IMR-90 (cell line): ENCODE data around the gene PHF19. TPM values are rescaled to one million over a fixed set of nuclear protein-coding genes. Genes with fewer than 3 reads are reported as not detected.
A peak's percentile ranks its signal among the peaks of the same experiment; 100 is the strongest.

ENCODE experiments used
- ATAC-seq: fragments of 200-7000 bp; cut with Tn5 transposase; 2 replicates; pipeline ENCODE4 v1.9.1; 2020; ENCODE audit warnings: low read depth, mild to moderate bottlenecking, moderate library complexity
- BruUV-seq: library from RNA; stranded (reverse); fragments of 400-500 nt; replicated peaks from 2 replicates; lab custom pipeline; 2021; lab: Mats Ljungman, UMichigan
- CTCF ChIA-PET: fragments of 300-600 bp; formaldehyde crosslinking; extraction: SDS; loops from one replicate; lab custom pipeline; 2021; ENCODE audit warnings: antibody characterized with exemption; lab: Yijun Ruan, JAX
- POLR2A ChIA-PET: fragments of 300-600 bp; sonication (Branson Sonifier 250); formaldehyde crosslinking; loops from one replicate; lab custom pipeline; 2022; ENCODE audit warnings: antibody characterized with exemption; ENCODE audit not compliant: unreplicated experiment; lab: Charles Lee
- DNase-seq: peaks from one replicate; pipeline ENCODE4 v3.0.0; 2013
- H2AFZ ChIP-seq: replicated peaks from 2 replicates; pipeline ENCODE3; 2013; ENCODE audit warnings: low read length, mild to moderate bottlenecking; ENCODE audit not compliant: poor library complexity
- H2AK5ac ChIP-seq: 2 replicates; pipeline ENCODE4 v1.6.1; 2013; ENCODE audit warnings: low read depth, low read length, inconsistent platforms
- H2AK9ac ChIP-seq: replicated peaks from 2 replicates; pipeline ENCODE3; 2013; ENCODE audit warnings: mild to moderate bottlenecking, low read depth, low read length, moderate library complexity; ENCODE audit not compliant: poor library complexity
- H2BK120ac ChIP-seq: 2 replicates; pipeline ENCODE4 v1.6.1; 2013; ENCODE audit warnings: low read depth, low read length, inconsistent platforms
- H2BK15ac ChIP-seq: 3 replicates; pipeline ENCODE4 v1.6.1; 2013; ENCODE audit warnings: low read depth, low read length, inconsistent platforms
- H2BK20ac ChIP-seq: 2 replicates; pipeline ENCODE4 v1.6.1; 2013; ENCODE audit warnings: low read depth, mild to moderate bottlenecking, inconsistent platforms, low read length, moderate library complexity
- H2BK5ac ChIP-seq: 2 replicates; pipeline ENCODE4 v1.6.1; 2013; ENCODE audit warnings: mild to moderate bottlenecking, low read depth, low read length, inconsistent platforms; ENCODE audit not compliant: poor library complexity, severe bottlenecking
- H3K14ac ChIP-seq: replicated peaks from 2 replicates; pipeline ENCODE4 v1.6.1; 2013; ENCODE audit warnings: low read depth, low read length, inconsistent platforms
- H3K18ac ChIP-seq: 2 replicates; pipeline ENCODE4 v1.6.1; 2013; ENCODE audit warnings: low read depth, low read length, control low read depth
- H3K23ac ChIP-seq: 2 replicates; pipeline ENCODE4 v1.6.1; 2013; ENCODE audit warnings: low read depth, low read length, inconsistent platforms
- H3K27ac ChIP-seq: 2 replicates; pipeline ENCODE4 v1.5.1; 2013; ENCODE audit warnings: mild to moderate bottlenecking, control low read depth, low read length; ENCODE audit not compliant: insufficient read depth
- H3K27me3 ChIP-seq: 2 replicates; pipeline ENCODE4 v1.6.1; 2013; ENCODE audit warnings: low read length; ENCODE audit not compliant: control insufficient read depth, insufficient read depth
- H3K36me3 ChIP-seq: 2 replicates; pipeline ENCODE4 v1.6.1; 2013; ENCODE audit warnings: low read length, mixed read lengths; ENCODE audit not compliant: control insufficient read depth, insufficient read depth
- H3K4ac ChIP-seq: 2 replicates; pipeline ENCODE4 v1.6.1; 2013; ENCODE audit warnings: low read depth, low read length, inconsistent platforms
- H3K4me1 ChIP-seq: 2 replicates; pipeline ENCODE4 v1.6.1; 2013; ENCODE audit warnings: low read length, mixed read lengths; ENCODE audit not compliant: control insufficient read depth, insufficient read depth
- H3K4me2 ChIP-seq: 2 replicates; pipeline ENCODE4 v1.6.1; 2013; ENCODE audit warnings: low read depth, mild to moderate bottlenecking, control low read depth, low read length, moderate library complexity
- H3K4me3 ChIP-seq: 2 replicates; pipeline ENCODE4 v1.5.1; 2013; ENCODE audit warnings: low read depth, mild to moderate bottlenecking, control low read depth, low read length, moderate library complexity; ENCODE audit not compliant: insufficient read depth
- H3K56ac ChIP-seq: 2 replicates; pipeline ENCODE4 v1.6.1; 2013; ENCODE audit warnings: low read length, inconsistent platforms; ENCODE audit not compliant: insufficient read depth; ENCODE audit errors: extremely low read depth
- H3K79me1 ChIP-seq, 2 experiments: 2 replicates each; pipeline ENCODE4 v1.6.1; 2013; ENCODE audit warnings: low read length in 2 of 2, inconsistent platforms in 1 of 2, low read depth in 1 of 2
- H3K9ac ChIP-seq: 2 replicates; pipeline ENCODE4 v1.6.1; 2013; ENCODE audit warnings: low read depth, low read length, control low read depth
- H3K9me1 ChIP-seq: 2 replicates; pipeline ENCODE4 v1.6.1; 2013; ENCODE audit warnings: low read length, inconsistent platforms; ENCODE audit not compliant: insufficient read depth
- H3K9me3 ChIP-seq: 2 replicates; pipeline ENCODE4 v1.6.1; 2013; ENCODE audit warnings: low read length; ENCODE audit not compliant: control insufficient read depth, insufficient read depth
- H4K20me1 ChIP-seq: 2 replicates; pipeline ENCODE4 v1.6.1; 2013; ENCODE audit warnings: low read length, inconsistent platforms; ENCODE audit not compliant: insufficient read depth
- H4K5ac ChIP-seq: 2 replicates; pipeline ENCODE4 v1.6.1; 2013; ENCODE audit warnings: mild to moderate bottlenecking, low read depth, low read length, control low read depth
- H4K8ac ChIP-seq, 2 experiments: 2 replicates each; pipeline ENCODE4 v1.6.1; 2013; ENCODE audit warnings: low read depth in 2 of 2, low read length in 2 of 2, control low read depth in 1 of 2, inconsistent platforms in 1 of 2
- H4K91ac ChIP-seq: 2 replicates; pipeline ENCODE4 v1.6.1; 2013; ENCODE audit warnings: low read depth, low read length, inconsistent platforms; ENCODE audit not compliant: insufficient read depth
- BHLHE40 ChIP-seq: fragments of 150-350 bp; IDR thresholded peaks from 2 replicates; pipeline ENCODE4 v1.6.1; 2016; ENCODE audit warnings: mild to moderate bottlenecking, low read depth, low read length
- CEBPB ChIP-seq: IDR thresholded peaks from 2 replicates; pipeline ENCODE4 v1.6.1; 2012; ENCODE audit warnings: low read depth, low read length, improper control_type of control experiment
- FOS ChIP-seq: fragments of 150-350 bp; IDR thresholded peaks from 2 replicates; pipeline ENCODE4 v1.6.1; 2016; ENCODE audit warnings: low read depth, low read length
- MAFK ChIP-seq: IDR thresholded peaks from 2 replicates; pipeline ENCODE4 v1.6.1; 2012; ENCODE audit warnings: low read depth, low read length, improper control_type of control experiment
- NFE2L2 ChIP-seq: fragments of 150-350 bp; IDR thresholded peaks from 2 replicates; pipeline ENCODE4 v1.6.1; 2016; ENCODE audit warnings: low read depth, mild to moderate bottlenecking, low read length
- POLR2A ChIP-seq: IDR thresholded peaks from 2 replicates; pipeline ENCODE4 v1.6.1; 2012; ENCODE audit warnings: mild to moderate bottlenecking, low read depth, low read length
- RAD21 ChIP-seq: IDR thresholded peaks from 2 replicates; pipeline ENCODE4 v1.6.1; 2012; ENCODE audit warnings: low read length, improper control_type of control experiment
- RCOR1 ChIP-seq: IDR thresholded peaks from 2 replicates; pipeline ENCODE4 v1.6.1; 2012; ENCODE audit warnings: mild to moderate bottlenecking, low read length, improper control_type of control experiment; ENCODE audit not compliant: insufficient replicate concordance
- RFX5 ChIP-seq: IDR thresholded peaks from 2 replicates; pipeline ENCODE4 v1.8.0; 2012; ENCODE audit warnings: low read depth, mild to moderate bottlenecking, low read length, moderate library complexity
- SMC3 ChIP-seq: fragments of 150-350 bp; IDR thresholded peaks from 2 replicates; pipeline ENCODE4 v1.6.1; 2016; ENCODE audit warnings: low read depth, mild to moderate bottlenecking, antibody characterized with exemption, low read length, moderate library complexity
- WGBS, 2 experiments: methylation state at CpG; one replicate each; pipeline versions ENCODE4 v1.1.5 to v1.1.7; 2013; ENCODE audit warnings: missing lambda C conversion rate in 2 of 2; ENCODE audit not compliant: insufficient read length in 1 of 2; ENCODE audit errors: extremely low coverage in 2 of 2; 5-methylcytosine and 5-hydroxymethylcytosine counted together
- dilution Hi-C: fragments of 300-500 bp; cut with HindIII; formaldehyde crosslinking; loops from one replicate; pipeline ENCODE4 v1.14.3; 2018; ENCODE audit warnings: low sequenced_read_pairs; ENCODE audit not compliant: unreplicated experiment
- in situ Hi-C: fragments of 300-500 bp; cut with MboI; formaldehyde crosslinking; loops from 3 replicates; pipeline ENCODE4 v1.14.3; 2019; ENCODE audit warnings: low sequenced_read_pairs, inconsistent platforms, mixed read lengths
- intact Hi-C: fragments of 100-400 bp; cut with micrococcal nuclease; formaldehyde crosslinking; loops from 2 replicates; pipeline ENCODE4 v1.10.0; 2022
- polyA plus RNA-seq, 3 experiments: library from polyadenylated mRNA; depleted of rRNA; stranded (reverse); fragments of >200 nt; gene quantifications; 2 replicates each; pipeline ENCODE4 v1.2.3, GENCODE V29; 2012; ENCODE audit warnings: low replicate concordance in 1 of 3
- total RNA-seq: library from RNA; depleted of rRNA; stranded (reverse); fragments of >200 nt; gene quantifications from 2 replicates; pipeline ENCODE4 v1.2.3, GENCODE V29; 2012
- TF ChIP-seq, protein P1 (sequence below): fragments of 150-350 bp; IDR thresholded peaks from 2 replicates; pipeline ENCODE4 v1.6.1; 2016; ENCODE audit warnings: low read depth, mild to moderate bottlenecking, low read length, moderate library complexity, borderline replicate concordance

The PHF19 gene
- total and polyA plus RNA-seq, 2 of the 4 experiments (the other 2 are of a cell fraction) = 37.6 to 55.6 TPM

DNA sequence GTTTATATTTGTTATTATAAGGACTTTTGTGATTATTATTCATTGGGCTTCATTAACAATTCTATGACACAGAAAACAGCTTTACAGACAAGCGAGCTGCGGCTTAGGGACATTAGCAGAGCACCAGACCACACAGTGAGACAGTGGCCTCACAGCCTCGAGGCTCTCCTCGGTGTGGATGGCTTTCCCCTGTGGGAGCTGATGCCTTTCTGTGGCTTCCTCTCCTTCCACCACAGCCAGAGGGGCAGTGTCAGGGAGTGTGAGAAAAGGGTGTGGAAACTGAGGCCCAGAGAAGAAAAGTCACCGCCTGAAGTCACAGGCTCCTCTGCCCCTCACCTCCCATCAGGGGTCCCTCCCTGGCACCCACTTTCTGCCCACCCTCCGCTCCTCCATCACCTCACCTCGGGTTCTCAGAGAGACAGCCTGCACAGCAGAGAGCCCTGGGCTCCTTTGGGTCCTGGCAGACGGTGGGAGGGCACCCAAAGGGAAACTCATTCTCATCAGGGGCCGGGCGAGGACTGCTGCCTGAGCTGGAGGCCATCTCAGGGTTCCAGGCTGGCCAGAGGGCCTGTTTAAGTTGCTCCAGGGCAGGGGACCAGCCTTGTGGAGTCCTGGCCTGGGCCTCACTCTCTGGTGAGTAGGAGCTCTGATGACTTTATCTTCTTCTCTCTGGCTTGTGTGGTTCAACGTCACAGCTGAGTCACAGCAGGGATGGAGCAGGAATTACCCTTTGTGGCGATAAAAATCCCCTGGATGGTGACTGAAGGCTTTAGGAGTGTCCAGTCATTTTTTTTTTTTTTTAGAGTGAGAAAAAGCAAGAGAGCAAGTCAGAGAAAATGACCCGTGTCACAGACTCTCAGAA is 48.8 kb upstream of the PHF19 start:
- ATAC-seq (peak; percentile 89), DNase-seq (peak; percentile 99)
- in situ Hi-C loops (no loop called here), intact Hi-C loops (no loop called here), dilution Hi-C loops (no loop called here)
- H2AK9ac ChIP-seq = peak overlapping the region; percentile 96
- H3K79me1 ChIP-seq = peaks cover 0 to 29% of the 10 kb centered on the region in 2 experiments; a peak in 2 of 4 replicates
- peak overlapping the region; percentile 71 for H2AK5ac ChIP-seq
- peak overlapping the region; percentile 92 for H2BK120ac ChIP-seq
- peak overlapping the region; percentile 92; the same call in 2 of the 3 replicates for H2BK15ac ChIP-seq
- peak overlapping the region; percentile 74 for H2BK20ac ChIP-seq
- BruUV-seq = no TSS peak
- H3K36me3 ChIP-seq = no peaks in the 10 kb centered on the region
- ChIA-PET POLR2A (no interaction called here), CTCF (no interaction called here)
- peak overlapping the region; percentile 94 for H3K4ac ChIP-seq
- peak overlapping the region; percentile 70; the same call in 1 of the 2 replicates for H3K56ac ChIP-seq
- no peak overlapping the region for H3K4me3 ChIP-seq
- 44% methylated on average over 4 of the region's 13 CpGs; no CpG with 5 or more reads in 1 of the 2 experiments for WGBS, 2 experiments
- peaks cover 29% of the 10 kb centered on the region for H3K9me1 ChIP-seq
- H3K27me3 ChIP-seq = no peaks in the 10 kb centered on the region
- peak overlapping the region; percentile 49 for H3K27ac ChIP-seq
- peak overlapping the region; percentile 52; the same call in 1 of the 2 replicates for H3K4me2 ChIP-seq
- H3K9me3 ChIP-seq = no peaks in the 10 kb centered on the region
- H4K91ac ChIP-seq = peak overlapping the region; percentile 90
- H4K8ac ChIP-seq = peak overlapping the region; percentile 75 to 88
- no peaks in the 10 kb centered on the region for H4K20me1 ChIP-seq
- H3K23ac ChIP-seq = peak overlapping the region; percentile 50
- TF ChIP-seq MAFK = no peak
- TF ChIP-seq BHLHE40 = peak; percentile 26; the same call in 1 of the 2 replicates
- no peak for TF ChIP-seq RAD21
- TF ChIP-seq FOS = peak; percentile 84
- TF ChIP-seq NFE2L2 = peak; percentile 48; the same call in 1 of the 2 replicates
- TF ChIP-seq, protein P1, sequence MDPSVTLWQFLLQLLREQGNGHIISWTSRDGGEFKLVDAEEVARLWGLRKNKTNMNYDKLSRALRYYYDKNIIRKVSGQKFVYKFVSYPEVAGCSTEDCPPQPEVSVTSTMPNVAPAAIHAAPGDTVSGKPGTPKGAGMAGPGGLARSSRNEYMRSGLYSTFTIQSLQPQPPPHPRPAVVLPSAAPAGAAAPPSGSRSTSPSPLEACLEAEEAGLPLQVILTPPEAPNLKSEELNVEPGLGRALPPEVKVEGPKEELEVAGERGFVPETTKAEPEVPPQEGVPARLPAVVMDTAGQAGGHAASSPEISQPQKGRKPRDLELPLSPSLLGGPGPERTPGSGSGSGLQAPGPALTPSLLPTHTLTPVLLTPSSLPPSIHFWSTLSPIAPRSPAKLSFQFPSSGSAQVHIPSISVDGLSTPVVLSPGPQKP = no peak
- peak; percentile 92 for TF ChIP-seq POLR2A
- no peak for TF ChIP-seq RFX5
- peak; percentile 60 for TF ChIP-seq RCOR1
- TF ChIP-seq CEBPB = no peak
- TF ChIP-seq SMC3 = 0 out of 2 replicates have a peak, but pooled peaks have one; percentile 6
- H3K14ac ChIP-seq = peak overlapping the region; percentile 94
- peak overlapping the region; percentile 49 for H3K18ac ChIP-seq
- H4K5ac ChIP-seq = peak overlapping the region; percentile 31
- peak overlapping the region; percentile 88 for H2AFZ ChIP-seq
- H3K4me1 ChIP-seq = peaks cover 18% of the 10 kb centered on the region
- peak overlapping the region; percentile 87 for H2BK5ac ChIP-seq
- H3K9ac ChIP-seq = peak overlapping the region; percentile 38
